Uterus (tissue), 4 donors: ENCODE measurements around the gene TMEM42. TPM values are rescaled to one million over a fixed set of nuclear protein-coding genes. Genes with fewer than 3 reads are reported as not detected.

ENCODE experiments used
- DNase-seq, 2 donors: peaks; one replicate each; pipeline ENCODE4 v3.0.0-alpha.2; 2019 to 2020
- H3K27ac ChIP-seq, 2 donors: fragments of 200-600 bp; sonication (generic); 1 replicate in 1 of 2; 2 replicates in 1 of 2; pipeline ENCODE4 v1.5.1; 2016 to 2018
- H3K27me3 ChIP-seq, 2 donors: fragments of 200-600 bp; sonication (generic); one replicate each; pipeline ENCODE4 v1.5.1; 2018 to 2019; ENCODE audit warnings: control low read depth in 1 of 2
- H3K36me3 ChIP-seq, 2 donors: fragments of 200-600 bp; sonication (generic); one replicate each; pipeline ENCODE4 v1.5.1; 2019; ENCODE audit warnings: control low read depth in 1 of 2
- H3K4me1 ChIP-seq, 2 donors: fragments of 200-600 bp; sonication (generic); one replicate each; pipeline ENCODE4 v1.5.1; 2018 to 2019; ENCODE audit warnings: control low read depth in 1 of 2
- H3K4me3 ChIP-seq, 2 donors: fragments of 200-600 bp; sonication (generic); 1 replicate in 1 of 2; 2 replicates in 1 of 2; pipeline ENCODE4 v1.5.1; 2018 to 2019; ENCODE audit warnings: mild to moderate bottlenecking in 1 of 2
- H3K9me3 ChIP-seq, 2 donors: fragments of 200-600 bp; sonication (generic); one replicate each; pipeline ENCODE4 v1.5.1; 2019; ENCODE audit warnings: control low read depth in 1 of 2
- CTCF ChIP-seq, 4 experiments: fragments of 200-600 bp in 2 of 4; fragments of 450-650 bp in 2 of 4; sonication (generic) in 2 of 4; IDR thresholded peaks; one replicate each; pipeline ENCODE4 v1.5.1; 2016 to 2019; ENCODE audit warnings: antibody characterized with exemption in 4 of 4, mild to moderate bottlenecking in 2 of 4, moderate library complexity in 1 of 4
- POLR2A ChIP-seq, 2 donors: fragments of 450-650 bp; IDR thresholded peaks; one replicate each; pipeline ENCODE4 v1.6.1; 2016; ENCODE audit warnings: antibody characterized with exemption in 2 of 2, mild to moderate bottlenecking in 1 of 2, moderate library complexity in 1 of 2
- intact Hi-C: fragments of 100-400 bp; cut with DNase I; formaldehyde crosslinking; loops from one replicate; pipeline ENCODE4 v1.15.1; 2023; ENCODE audit warnings: low total_unique reads
- total RNA-seq, 4 donors: library from RNA; depleted of rRNA in 3 of 4; stranded (reverse); fragments of >200 nt in 3 of 4; gene quantifications; one replicate each; pipeline versions ENCODE4 v1.1.0 to v1.2.4, GENCODE V29; 2014 to 2023
- donor health status: DM: yes; HTN: yes; CAD: no.

TMEM42 gene
- total RNA-seq, 4 donors from 2014 or later: 2.6 to 14.9 (median 7.1) TPM

- no peak overlapping the region for H3K27ac ChIP-seq
- no peaks in the 10 kb centered on the region for H3K4me1 ChIP-seq
- intact Hi-C loops: no loop called here
- no peak overlapping the region for H3K4me3 ChIP-seq
- no peak for DNase-seq
- H3K36me3 ChIP-seq: no peaks in the 10 kb centered on the region
- no peaks in the 10 kb centered on the region for H3K27me3 ChIP-seq
- no peaks in the 10 kb centered on the region for H3K9me3 ChIP-seq
- no peak for TF ChIP-seq POLR2A (IDR thresholded peaks at IDR 0.05)
- no peak for TF ChIP-seq CTCF (IDR thresholded peaks at IDR 0.05)
Observed at GRCh38 chr3:44903314-44903713, 41.6 kb downstream of the TMEM42 start.

- H3K4me3 ChIP-seq: no peak overlapping the region
- no peaks in the 10 kb centered on the region for H3K27me3 ChIP-seq
- no peaks in the 10 kb centered on the region for H3K9me3 ChIP-seq
- H3K36me3 ChIP-seq: no peaks in the 10 kb centered on the region
- no peak overlapping the region for H3K27ac ChIP-seq
- DNase-seq: no peak
- H3K4me1 ChIP-seq: no peaks in the 10 kb centered on the region
- intact Hi-C loops: no loop called here
- no peak for TF ChIP-seq POLR2A (IDR thresholded peaks at IDR 0.05)
- no peak for TF ChIP-seq CTCF (IDR thresholded peaks at IDR 0.05)
Observed at GRCh38 chr3:44903751-44904150, 42.0 kb downstream of the TMEM42 start.

- no peak overlapping the region for H3K4me3 ChIP-seq
- DNase-seq: no peak
- no peak overlapping the region for H3K27ac ChIP-seq
- no peaks in the 10 kb centered on the region for H3K36me3 ChIP-seq
- TF ChIP-seq POLR2A (IDR thresholded peaks at IDR 0.05): no peak
- TF ChIP-seq CTCF (IDR thresholded peaks at IDR 0.05): no peak
- H3K9me3 ChIP-seq: no peaks in the 10 kb centered on the region
- H3K27me3 ChIP-seq: no peaks in the 10 kb centered on the region
- H3K4me1 ChIP-seq: no peaks in the 10 kb centered on the region
- intact Hi-C loops: no loop called here
Observed at GRCh38 chr3:44905446-44906157, 43.9 kb downstream of the TMEM42 start.

GRCh38 chr3:44906997-44907396 is 45.3 kb downstream of the TMEM42 start:
- no peak for TF ChIP-seq CTCF (IDR thresholded peaks at IDR 0.05)
- no peak for TF ChIP-seq POLR2A (IDR thresholded peaks at IDR 0.05)
- intact Hi-C loops: no loop called here
- H3K36me3 ChIP-seq: no peaks in the 10 kb centered on the region

GRCh38 chr3:44907612-44908011 is 45.9 kb downstream of the TMEM42 start:
- Histone ChIP-seq H3K4me3 (no peak overlapping the region), H3K27me3 (no peaks in the 10 kb centered on the region), H3K27ac (no peak overlapping the region), H3K9me3 (no peaks in the 10 kb centered on the region), H3K4me1 (no peaks in the 10 kb centered on the region), H3K36me3 (no peaks in the 10 kb centered on the region)
- TF ChIP-seq POLR2A (IDR thresholded peaks at IDR 0.05): no peak
- no peak for TF ChIP-seq CTCF (IDR thresholded peaks at IDR 0.05)
- intact Hi-C loops: no loop called here
- DNase-seq: no peak

More at GRCh38 chr3:44906997-44907396, 45.3 kb downstream of the TMEM42 start:
- Histone ChIP-seq H3K9me3 (no peaks in the 10 kb centered on the region), H3K27me3 (no peaks in the 10 kb centered on the region), H3K4me1 (no peaks in the 10 kb centered on the region), H3K27ac (no peak overlapping the region), H3K4me3 (no peak overlapping the region)
- DNase-seq: no peak
